Chondrocyte (in vitro differentiated cells): ENCODE measurements around the gene ABI2. TPM values are rescaled to one million over a fixed set of nuclear protein-coding genes. Genes with fewer than 3 reads are reported as not detected.

Source experiments
- DNase-seq: peaks from one replicate; pipeline ENCODE4 v3.0.0; 2021; ENCODE audit warnings: mixed read lengths, low spot score
- H3K27ac Mint-ChIP-seq: one replicate; pipeline ENCODE4 v1.8.0; 2021; ENCODE audit warnings: mild to moderate bottlenecking, moderate library complexity, mixed read lengths; ENCODE audit not compliant: unreplicated experiment
- H3K27me3 Mint-ChIP-seq: 2 replicates; pipeline ENCODE4 v1.8.0; 2021; ENCODE audit warnings: low read depth, mixed read lengths
- H3K36me3 Mint-ChIP-seq: 2 replicates; pipeline ENCODE4 v1.8.0; 2021; ENCODE audit warnings: low read depth, mixed read lengths
- H3K4me1 Mint-ChIP-seq: 2 replicates; pipeline ENCODE4 v1.8.0; 2021; ENCODE audit warnings: low read depth, mild to moderate bottlenecking, mixed read lengths
- H3K4me3 Mint-ChIP-seq: one replicate; pipeline ENCODE4 v1.8.0; 2021; ENCODE audit warnings: mild to moderate bottlenecking, moderate library complexity, mixed read lengths; ENCODE audit not compliant: unreplicated experiment
- H3K9me3 Mint-ChIP-seq: 2 replicates; pipeline ENCODE4 v1.8.0; 2021; ENCODE audit warnings: low read depth, mixed read lengths
- total RNA-seq: library from RNA; stranded (reverse); gene quantifications from 3 replicates; pipeline ENCODE4 v1.2.1, GENCODE V29; 2021
- TF ChIP-seq, protein P1 (sequence below): fragments of 200-600 bp; sonication (generic); IDR thresholded peaks from 2 replicates; pipeline ENCODE4 v1.5.0; 2021; ENCODE audit warnings: antibody characterized with exemption, mild to moderate bottlenecking, moderate library complexity

ABI2 gene
- total RNA-seq, 1 donor from 2014 or later = 48.1 TPM

DNA sequence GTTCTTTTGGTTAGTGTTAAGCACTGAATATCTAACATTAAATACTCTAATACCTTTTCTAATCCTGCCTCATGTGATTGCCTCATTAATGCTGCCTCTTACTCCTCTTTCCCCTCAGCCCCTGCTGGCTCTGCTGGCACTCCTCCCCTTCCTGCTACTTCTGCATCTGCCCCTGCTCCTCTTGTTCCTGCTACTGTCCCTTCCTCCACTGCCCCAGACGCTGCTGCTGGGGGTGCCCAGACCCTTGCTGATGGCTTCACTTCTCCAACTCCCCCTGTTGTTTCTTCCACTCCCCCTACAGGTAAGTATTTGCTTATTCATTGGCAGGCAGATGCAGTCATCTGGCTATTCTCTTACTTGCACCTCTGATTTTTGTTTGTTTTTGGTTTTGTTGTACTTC is 68.5 kb downstream of the ABI2 start:
- Mint-ChIP-seq H3K27me3 (no peaks in the 10 kb centered on the region), H3K36me3 (peaks cover 19% of the 10 kb centered on the region), H3K4me1 (peaks cover 18% of the 10 kb centered on the region), H3K4me3 (no peak overlapping the region), H3K9me3 (peaks cover 3% of the 10 kb centered on the region), H3K27ac (no peak overlapping the region)
- TF ChIP-seq, protein P1, sequence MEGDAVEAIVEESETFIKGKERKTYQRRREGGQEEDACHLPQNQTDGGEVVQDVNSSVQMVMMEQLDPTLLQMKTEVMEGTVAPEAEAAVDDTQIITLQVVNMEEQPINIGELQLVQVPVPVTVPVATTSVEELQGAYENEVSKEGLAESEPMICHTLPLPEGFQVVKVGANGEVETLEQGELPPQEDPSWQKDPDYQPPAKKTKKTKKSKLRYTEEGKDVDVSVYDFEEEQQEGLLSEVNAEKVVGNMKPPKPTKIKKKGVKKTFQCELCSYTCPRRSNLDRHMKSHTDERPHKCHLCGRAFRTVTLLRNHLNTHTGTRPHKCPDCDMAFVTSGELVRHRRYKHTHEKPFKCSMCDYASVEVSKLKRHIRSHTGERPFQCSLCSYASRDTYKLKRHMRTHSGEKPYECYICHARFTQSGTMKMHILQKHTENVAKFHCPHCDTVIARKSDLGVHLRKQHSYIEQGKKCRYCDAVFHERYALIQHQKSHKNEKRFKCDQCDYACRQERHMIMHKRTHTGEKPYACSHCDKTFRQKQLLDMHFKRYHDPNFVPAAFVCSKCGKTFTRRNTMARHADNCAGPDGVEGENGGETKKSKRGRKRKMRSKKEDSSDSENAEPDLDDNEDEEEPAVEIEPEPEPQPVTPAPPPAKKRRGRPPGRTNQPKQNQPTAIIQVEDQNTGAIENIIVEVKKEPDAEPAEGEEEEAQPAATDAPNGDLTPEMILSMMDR = peak; percentile 69
- no peak for DNase-seq

DNA sequence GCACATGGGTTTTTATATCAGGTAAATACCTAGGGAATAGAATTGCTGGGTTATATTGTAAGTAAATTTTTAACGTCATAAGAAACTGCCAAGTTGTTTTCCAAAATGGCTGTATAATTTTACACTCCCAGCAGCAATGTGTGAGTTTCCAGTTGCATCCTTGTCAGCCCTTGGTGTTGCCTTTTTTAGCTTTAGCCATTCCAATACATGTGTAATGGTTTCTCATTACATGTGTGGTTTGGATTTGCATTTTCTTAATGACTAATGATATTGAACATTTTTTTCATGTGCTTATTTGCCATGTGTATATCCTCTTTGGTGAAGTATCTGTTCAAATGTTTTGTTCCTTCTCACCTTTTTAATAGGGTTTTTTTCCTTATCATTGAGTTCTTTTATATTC is 70.8 kb downstream of the ABI2 start:
- peaks cover 3% of the 10 kb centered on the region for H3K9me3 Mint-ChIP-seq
- TF ChIP-seq, protein P1 = no peak
- no peaks in the 10 kb centered on the region for H3K27me3 Mint-ChIP-seq
- peaks cover 15% of the 10 kb centered on the region for H3K36me3 Mint-ChIP-seq
- no peak overlapping the region for H3K27ac Mint-ChIP-seq
- peaks cover 32% of the 10 kb centered on the region for H3K4me1 Mint-ChIP-seq
- DNase-seq = no peak
- no peak overlapping the region for H3K4me3 Mint-ChIP-seq

DNA sequence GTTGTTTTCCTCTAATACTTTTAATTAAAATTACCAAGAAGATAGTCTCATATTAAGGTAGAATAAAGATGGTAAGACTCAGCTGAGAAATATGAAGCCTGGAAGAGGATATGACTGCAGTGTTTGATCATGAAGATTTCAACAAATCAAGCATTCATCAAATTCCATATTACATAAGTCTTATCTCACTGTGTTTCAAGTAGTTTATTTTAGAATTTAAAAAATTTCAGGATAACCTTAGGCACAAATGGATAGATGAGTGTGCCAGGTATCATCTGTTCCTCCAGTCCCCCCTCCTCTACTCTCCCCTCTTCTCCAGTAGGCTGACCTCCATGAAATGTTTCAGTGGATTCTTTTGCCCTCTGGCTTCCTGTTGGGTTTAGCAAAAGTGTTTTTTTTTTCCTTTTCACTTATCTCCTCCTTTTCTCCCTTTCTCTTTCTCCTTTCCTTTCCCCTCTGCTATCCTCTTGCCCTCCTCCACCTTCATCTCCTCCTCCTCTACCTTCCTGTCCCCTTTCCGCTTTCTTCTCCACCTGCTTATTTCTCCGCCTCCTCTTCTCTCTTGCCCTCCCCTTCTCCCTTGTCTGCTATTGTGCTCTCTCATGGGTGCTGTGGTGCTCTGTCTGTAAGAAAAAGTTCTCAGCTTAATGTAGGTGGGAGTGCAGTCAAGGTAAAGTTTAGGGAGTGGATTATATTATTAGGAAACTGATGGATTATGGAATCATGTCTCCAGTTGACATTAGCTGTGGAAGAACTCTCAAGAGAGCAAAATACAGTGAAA is 72.8 kb downstream of the ABI2 start:
- Mint-ChIP-seq H3K4me1 (peaks cover 41% of the 10 kb centered on the region), H3K4me3 (no peak overlapping the region), H3K27me3 (no peaks in the 10 kb centered on the region), H3K36me3 (peaks cover 11% of the 10 kb centered on the region), H3K9me3 (peaks cover 3% of the 10 kb centered on the region), H3K27ac (peak overlapping the region; percentile 19)
- no peak for DNase-seq
- TF ChIP-seq, protein P1 = no peak

DNA sequence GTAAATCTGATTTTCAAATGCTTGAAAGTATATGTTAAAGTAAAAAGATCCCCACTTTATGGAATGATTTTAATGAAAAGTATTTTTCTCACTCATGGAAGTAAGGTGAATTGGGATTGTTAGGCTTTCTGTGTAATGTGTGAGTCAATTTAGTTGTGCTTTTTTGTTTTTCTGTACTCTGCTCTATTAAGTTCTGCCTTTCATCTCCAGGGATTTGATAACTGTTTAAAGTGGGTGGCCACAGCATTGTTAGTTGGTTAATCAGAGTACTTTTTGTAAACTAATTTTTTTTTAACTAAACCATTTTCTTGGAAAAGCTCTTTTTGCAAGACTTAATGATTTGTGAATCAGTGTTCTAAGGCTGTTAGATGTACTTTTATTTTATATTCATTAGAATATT is 76.8 kb downstream of the ABI2 start:
- H3K36me3 Mint-ChIP-seq = peaks cover 17% of the 10 kb centered on the region
- H3K4me1 Mint-ChIP-seq = peaks cover 40% of the 10 kb centered on the region
- TF ChIP-seq, protein P1 = no peak
- no peak for DNase-seq
- H3K27ac Mint-ChIP-seq = no peak overlapping the region
- H3K4me3 Mint-ChIP-seq = no peak overlapping the region
- H3K9me3 Mint-ChIP-seq = no peaks in the 10 kb centered on the region
- no peaks in the 10 kb centered on the region for H3K27me3 Mint-ChIP-seq

DNA sequence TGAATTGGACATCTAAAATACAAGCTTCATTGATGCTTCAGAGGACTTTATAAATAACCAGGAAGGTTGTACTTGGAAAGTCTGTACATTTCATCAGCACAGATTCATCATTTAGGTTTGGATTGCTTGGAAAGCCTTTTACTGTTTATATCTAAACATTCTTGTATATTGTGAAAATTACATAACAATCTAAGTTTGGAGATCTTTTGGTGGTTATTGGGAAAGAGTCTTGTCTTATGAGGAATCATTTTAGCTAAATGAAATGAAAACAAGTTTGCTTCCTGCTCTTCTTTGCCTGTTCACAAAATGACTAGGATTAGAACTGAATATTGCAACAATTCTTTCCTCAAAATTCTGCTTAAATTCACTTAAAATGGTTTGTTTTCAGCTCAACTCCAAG is 79.3 kb downstream of the ABI2 start:
- Mint-ChIP-seq H3K36me3 (peaks cover 19% of the 10 kb centered on the region), H3K27ac (no peak overlapping the region), H3K4me1 (peaks cover 34% of the 10 kb centered on the region), H3K4me3 (no peak overlapping the region), H3K27me3 (no peaks in the 10 kb centered on the region), H3K9me3 (no peaks in the 10 kb centered on the region)
- TF ChIP-seq, protein P1 = no peak
- DNase-seq = no peak
